HG03571 (cell line): ENCODE data around the gene STIP1.

Source experiments
- ATAC-seq: cut with Tn5 transposase; IDR thresholded peaks from one replicate; pipeline ENCODE4 v1.9.1; 2021; ENCODE audit not compliant: unreplicated experiment

The STIP1 gene

GRCh38 chr11:64220798-64221197, 34.8 kb downstream of the STIP1 start:
- no peak for ATAC-seq

GRCh38 chr11:64222651-64223000, 36.7 kb downstream of the STIP1 start:
- no peak for ATAC-seq

GRCh38 chr11:64223001-64223651, 37.2 kb downstream of the STIP1 start:
- no peak for ATAC-seq

GRCh38 chr11:64224151-64224890, 38.4 kb downstream of the STIP1 start:
- ATAC-seq, result no peak

- ATAC-seq, result no peak
These were observed 39.1 kb downstream of the STIP1 start for GRCh38 chr11:64224891-64225607.

GRCh38 chr11:64225608-64226506, 39.9 kb downstream of the STIP1 start, which contains the start of the genes NUDT22 and TRPT1:
Gene NUDT22 (plus strand): TSS chr11:64226274. CDS start chr11:64226653, 379 bp downstream.
Gene TRPT1 (minus strand): TSS chr11:64226186. CDS start chr11:64225860, 326 bp downstream.
- ATAC-seq, result no peak

GRCh38 chr11:64226507-64227051, 40.6 kb downstream of the STIP1 start:
- ATAC-seq, result no peak

GRCh38 chr11:64227405-64227956, 41.5 kb downstream of the STIP1 start:
- ATAC-seq, result no peak

- ATAC-seq, result no peak
These were observed 43.2 kb downstream of the STIP1 start for GRCh38 chr11:64229090-64229743.

- no peak for ATAC-seq
These were observed 43.8 kb downstream of the STIP1 start for GRCh38 chr11:64229744-64230170.

GRCh38 chr11:64230171-64230984, 44.4 kb downstream of the STIP1 start, which contains the start of gene DNAJC4:
Gene DNAJC4 (plus strand): TSS chr11:64230548. CDS start chr11:64230855, 307 bp downstream.
- ATAC-seq, result peak; percentile 43

- ATAC-seq, result no peak
These were observed 45.0 kb downstream of the STIP1 start for GRCh38 chr11:64230985-64231365.

GRCh38 chr11:64231546-64231945, 45.6 kb downstream of the STIP1 start:
- ATAC-seq, result no peak

GRCh38 chr11:64232182-64232966, 46.4 kb downstream of the STIP1 start:
- ATAC-seq, result no peak

GRCh38 chr11:64232967-64233315, 47.0 kb downstream of the STIP1 start:
- ATAC-seq, result no peak

GRCh38 chr11:64233913-64234586, 48.1 kb downstream of the STIP1 start, which contains the start of gene VEGFB:
Gene VEGFB (plus strand): TSS chr11:64234584. CDS start chr11:64234834, 250 bp downstream.
- ATAC-seq, result peak; percentile 27

GRCh38 chr11:64234647-64235379, 48.8 kb downstream of the STIP1 start:
- ATAC-seq, result peak; percentile 10
